ENCODE measurements around the gene BANF2.

DNA sequence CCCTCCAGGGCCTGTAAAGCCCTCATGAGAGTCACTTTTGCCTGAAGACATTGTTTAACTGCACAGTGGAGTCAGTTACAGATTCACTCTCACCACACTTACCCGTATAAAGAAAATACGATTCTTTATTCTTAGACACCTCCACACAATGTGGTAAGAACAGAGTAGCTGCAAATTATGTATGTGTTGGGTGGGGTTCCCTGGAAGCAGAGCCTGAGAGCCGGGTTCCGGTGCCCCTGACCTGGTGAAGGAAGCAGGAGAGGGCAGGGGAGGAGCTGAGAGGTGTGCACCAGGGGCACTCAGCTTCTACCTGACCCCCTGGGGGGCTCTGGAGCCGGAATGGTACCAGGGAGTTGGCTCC is 11.5 kb downstream of the BANF2 start:
- TF ChIP-seq, protein P1, sequence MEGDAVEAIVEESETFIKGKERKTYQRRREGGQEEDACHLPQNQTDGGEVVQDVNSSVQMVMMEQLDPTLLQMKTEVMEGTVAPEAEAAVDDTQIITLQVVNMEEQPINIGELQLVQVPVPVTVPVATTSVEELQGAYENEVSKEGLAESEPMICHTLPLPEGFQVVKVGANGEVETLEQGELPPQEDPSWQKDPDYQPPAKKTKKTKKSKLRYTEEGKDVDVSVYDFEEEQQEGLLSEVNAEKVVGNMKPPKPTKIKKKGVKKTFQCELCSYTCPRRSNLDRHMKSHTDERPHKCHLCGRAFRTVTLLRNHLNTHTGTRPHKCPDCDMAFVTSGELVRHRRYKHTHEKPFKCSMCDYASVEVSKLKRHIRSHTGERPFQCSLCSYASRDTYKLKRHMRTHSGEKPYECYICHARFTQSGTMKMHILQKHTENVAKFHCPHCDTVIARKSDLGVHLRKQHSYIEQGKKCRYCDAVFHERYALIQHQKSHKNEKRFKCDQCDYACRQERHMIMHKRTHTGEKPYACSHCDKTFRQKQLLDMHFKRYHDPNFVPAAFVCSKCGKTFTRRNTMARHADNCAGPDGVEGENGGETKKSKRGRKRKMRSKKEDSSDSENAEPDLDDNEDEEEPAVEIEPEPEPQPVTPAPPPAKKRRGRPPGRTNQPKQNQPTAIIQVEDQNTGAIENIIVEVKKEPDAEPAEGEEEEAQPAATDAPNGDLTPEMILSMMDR (conservative IDR thresholded peaks at IDR 0.05 in 1 of 2, IDR thresholded peaks at IDR 0.05 in 1 of 2; ENCODE audit: extremely low read depth in 1 of 2, insufficient read depth in 1 of 2, low read depth in 1 of 2, low read length in 2 of 2) = no peak
- no peak for TF ChIP-seq EZH2 (IDR thresholded peaks at IDR 0.05; ENCODE audit: borderline replicate concordance, low read length)

Data from mammary epithelial cell (primary cell).